ENCODE measurements around the gene LHX6. TPM values are rescaled to one million over a fixed set of nuclear protein-coding genes. Genes with fewer than 3 reads are reported as not detected.

The LHX6 gene
- total and polyA plus RNA-seq, 9 of the 15 experiments (the other 6 are each of a cell fraction or from before 2014, with no cell fraction given): 2.8 to 16.3 (median 7.9) TPM

Other genes starting within 250 kb of the LHX6 start
- 3.0 TPM in 2 replicates for gene TTLL11, start 135.6 kb downstream of the LHX6 start, total RNA-seq (2014; rRNA removed)
- gene TTLL11, start 135.6 kb downstream of the LHX6 start, total RNA-seq (2014; rRNA removed; fragmentation: Illumina TruSeq; extraction: Trizol): 2.6 and 2.9 TPM in 2 replicates
- gene TTLL11, start 135.6 kb downstream of the LHX6 start, total RNA-seq (2015; rRNA removed; fragmentation: Illumina TruSeq; extraction: Trizol): 2.5 and 3.3 TPM in 2 replicates
- gene TTLL11, start 135.6 kb downstream of the LHX6 start, total RNA-seq (2021): 4.2 and 4.4 TPM in 2 replicates
- gene TTLL11, start 135.6 kb downstream of the LHX6 start, polyA plus RNA-seq (2011; rRNA removed): 2.0 and 2.7 TPM in 2 replicates
- 4.2 and 4.3 TPM in 2 replicates for gene TTLL11, start 135.6 kb downstream of the LHX6 start, polyA plus RNA-seq (2014; fragmentation: Illumina TruSeq; extraction: Trizol)
- 1 to 10 TPM in 1 of 2 experiments, under 1 TPM in 1; 0.83 to 1.5 TPM for gene TTLL11, start 135.6 kb downstream of the LHX6 start, polyA plus RNA-seq (2014; fragmentation: Nextera tagmentation; extraction: Ambion mirVana)
- gene TTLL11, start 135.6 kb downstream of the LHX6 start, polyA plus RNA-seq (2014; rRNA removed): 3.7 and 4.3 TPM in 2 replicates
- gene NDUFA8, start 69.2 kb downstream of the LHX6 start, total RNA-seq (2014; rRNA removed): 105 and 115 TPM in 2 replicates
- 105 and 114 TPM in 2 replicates for gene NDUFA8, start 69.2 kb downstream of the LHX6 start, total RNA-seq (2014; rRNA removed; fragmentation: Illumina TruSeq; extraction: Trizol)
- gene NDUFA8, start 69.2 kb downstream of the LHX6 start, total RNA-seq (2015; rRNA removed; fragmentation: Illumina TruSeq; extraction: Trizol): 122 and 133 TPM in 2 replicates
- 126 and 134 TPM in 2 replicates for gene NDUFA8, start 69.2 kb downstream of the LHX6 start, total RNA-seq (2021)
- gene NDUFA8, start 69.2 kb downstream of the LHX6 start, polyA plus RNA-seq (2011; rRNA removed): 135 and 165 TPM in 2 replicates
- gene NDUFA8, start 69.2 kb downstream of the LHX6 start, polyA plus RNA-seq (2014; fragmentation: Illumina TruSeq; extraction: Trizol): 198 and 204 TPM in 2 replicates
- 100 to 1,000 TPM; 126 to 189 TPM for gene NDUFA8, start 69.2 kb downstream of the LHX6 start, polyA plus RNA-seq (2014; fragmentation: Nextera tagmentation; extraction: Ambion mirVana)
- gene NDUFA8, start 69.2 kb downstream of the LHX6 start, polyA plus RNA-seq (2014; rRNA removed): 194 and 212 TPM in 2 replicates
- not detected in 2 replicates for gene MORN5, start 69.0 kb downstream of the LHX6 start, total RNA-seq (2014; rRNA removed)
- gene MORN5, start 69.0 kb downstream of the LHX6 start, total RNA-seq (2014; rRNA removed; fragmentation: Illumina TruSeq; extraction: Trizol): not detected in 2 replicates
- gene MORN5, start 69.0 kb downstream of the LHX6 start, total RNA-seq (2015; rRNA removed; fragmentation: Illumina TruSeq; extraction: Trizol): not detected in 2 replicates
- not detected in 2 replicates for gene MORN5, start 69.0 kb downstream of the LHX6 start, total RNA-seq (2021)
- not detected in 2 replicates for gene MORN5, start 69.0 kb downstream of the LHX6 start, polyA plus RNA-seq (2011; rRNA removed)
- not detected in 2 replicates for gene MORN5, start 69.0 kb downstream of the LHX6 start, polyA plus RNA-seq (2014; fragmentation: Illumina TruSeq; extraction: Trizol)
- gene MORN5, start 69.0 kb downstream of the LHX6 start, polyA plus RNA-seq (2014; fragmentation: Nextera tagmentation; extraction: Ambion mirVana): not detected
- gene MORN5, start 69.0 kb downstream of the LHX6 start, polyA plus RNA-seq (2014; rRNA removed): not detected in 2 replicates
- gene RBM18, start 35.9 kb upstream of the LHX6 start, total RNA-seq (2014; rRNA removed): 7.4 and 7.9 TPM in 2 replicates
- gene RBM18, start 35.9 kb upstream of the LHX6 start, total RNA-seq (2014; rRNA removed; fragmentation: Illumina TruSeq; extraction: Trizol): 24.5 and 25.2 TPM in 2 replicates
- 14.6 and 16.3 TPM in 2 replicates for gene RBM18, start 35.9 kb upstream of the LHX6 start, total RNA-seq (2015; rRNA removed; fragmentation: Illumina TruSeq; extraction: Trizol)
- 34.0 and 36.4 TPM in 2 replicates for gene RBM18, start 35.9 kb upstream of the LHX6 start, total RNA-seq (2021)
- 46.5 and 61.7 TPM in 2 replicates for gene RBM18, start 35.9 kb upstream of the LHX6 start, polyA plus RNA-seq (2011; rRNA removed)
- 39.6 and 41.8 TPM in 2 replicates for gene RBM18, start 35.9 kb upstream of the LHX6 start, polyA plus RNA-seq (2014; fragmentation: Illumina TruSeq; extraction: Trizol)
- gene RBM18, start 35.9 kb upstream of the LHX6 start, polyA plus RNA-seq (2014; fragmentation: Nextera tagmentation; extraction: Ambion mirVana): 10 to 100 TPM; 84.1 to 86.3 TPM
- 20.0 and 26.5 TPM in 2 replicates for gene RBM18, start 35.9 kb upstream of the LHX6 start, polyA plus RNA-seq (2014; rRNA removed)
- 53.6 and 57.9 TPM in 2 replicates for gene MRRF, start 35.9 kb upstream of the LHX6 start, total RNA-seq (2014; rRNA removed)
- gene MRRF, start 35.9 kb upstream of the LHX6 start, total RNA-seq (2014; rRNA removed; fragmentation: Illumina TruSeq; extraction: Trizol): 81.2 and 89.5 TPM in 2 replicates
- gene MRRF, start 35.9 kb upstream of the LHX6 start, total RNA-seq (2015; rRNA removed; fragmentation: Illumina TruSeq; extraction: Trizol): 65.7 and 70.8 TPM in 2 replicates
- gene MRRF, start 35.9 kb upstream of the LHX6 start, total RNA-seq (2021): 49.0 and 55.0 TPM in 2 replicates
- gene MRRF, start 35.9 kb upstream of the LHX6 start, polyA plus RNA-seq (2011; rRNA removed): 101 and 105 TPM in 2 replicates
- 81.3 and 93.1 TPM in 2 replicates for gene MRRF, start 35.9 kb upstream of the LHX6 start, polyA plus RNA-seq (2014; fragmentation: Illumina TruSeq; extraction: Trizol)
- 10 to 100 TPM; 78.6 to 95.1 TPM for gene MRRF, start 35.9 kb upstream of the LHX6 start, polyA plus RNA-seq (2014; fragmentation: Nextera tagmentation; extraction: Ambion mirVana)
- gene MRRF, start 35.9 kb upstream of the LHX6 start, polyA plus RNA-seq (2014; rRNA removed): 80.2 and 86.8 TPM in 2 replicates
- gene PTGS1, start 142.1 kb upstream of the LHX6 start, total RNA-seq (2014; rRNA removed): 4.9 and 5.3 TPM in 2 replicates
- gene PTGS1, start 142.1 kb upstream of the LHX6 start, total RNA-seq (2014; rRNA removed; fragmentation: Illumina TruSeq; extraction: Trizol): 3.4 and 3.6 TPM in 2 replicates
- gene PTGS1, start 142.1 kb upstream of the LHX6 start, total RNA-seq (2015; rRNA removed; fragmentation: Illumina TruSeq; extraction: Trizol): 3.8 and 4.5 TPM in 2 replicates
- gene PTGS1, start 142.1 kb upstream of the LHX6 start, total RNA-seq (2021): 7.2 and 9.1 TPM in 2 replicates
- gene PTGS1, start 142.1 kb upstream of the LHX6 start, polyA plus RNA-seq (2011; rRNA removed): 5.2 and 12.9 TPM in 2 replicates
- gene PTGS1, start 142.1 kb upstream of the LHX6 start, polyA plus RNA-seq (2014; fragmentation: Illumina TruSeq; extraction: Trizol): 7.2 and 7.5 TPM in 2 replicates
- gene PTGS1, start 142.1 kb upstream of the LHX6 start, polyA plus RNA-seq (2014; fragmentation: Nextera tagmentation; extraction: Ambion mirVana): 1 to 10 TPM; 3.7 to 8.2 TPM
- gene PTGS1, start 142.1 kb upstream of the LHX6 start, polyA plus RNA-seq (2014; rRNA removed): 4.0 and 5.8 TPM in 2 replicates
- not detected in 2 replicates for gene OR1J1, start 249.0 kb upstream of the LHX6 start, total RNA-seq (2014; rRNA removed)
- not detected in 2 replicates for gene OR1J1, start 249.0 kb upstream of the LHX6 start, total RNA-seq (2014; rRNA removed; fragmentation: Illumina TruSeq; extraction: Trizol)
- not detected in 2 replicates for gene OR1J1, start 249.0 kb upstream of the LHX6 start, total RNA-seq (2015; rRNA removed; fragmentation: Illumina TruSeq; extraction: Trizol)
- not detected in 2 replicates for gene OR1J1, start 249.0 kb upstream of the LHX6 start, total RNA-seq (2021)
- not detected in 2 replicates for gene OR1J1, start 249.0 kb upstream of the LHX6 start, polyA plus RNA-seq (2011; rRNA removed)
- gene OR1J1, start 249.0 kb upstream of the LHX6 start, polyA plus RNA-seq (2014; fragmentation: Illumina TruSeq; extraction: Trizol): not detected in 2 replicates
- not detected for gene OR1J1, start 249.0 kb upstream of the LHX6 start, polyA plus RNA-seq (2014; fragmentation: Nextera tagmentation; extraction: Ambion mirVana)
- not detected in 2 replicates for gene OR1J1, start 249.0 kb upstream of the LHX6 start, polyA plus RNA-seq (2014; rRNA removed)

All from K562 (cell line).